Islet of Langerhans (tissue), 1 donor: ENCODE data around the gene ADAT3.

Source experiments
- FAIRE-seq: peaks from one replicate; lab custom pipeline; 2011; peaks lifted over from hg19 to GRCh38; lab: Jason Lieb, UNC

ADAT3 gene

DNA sequence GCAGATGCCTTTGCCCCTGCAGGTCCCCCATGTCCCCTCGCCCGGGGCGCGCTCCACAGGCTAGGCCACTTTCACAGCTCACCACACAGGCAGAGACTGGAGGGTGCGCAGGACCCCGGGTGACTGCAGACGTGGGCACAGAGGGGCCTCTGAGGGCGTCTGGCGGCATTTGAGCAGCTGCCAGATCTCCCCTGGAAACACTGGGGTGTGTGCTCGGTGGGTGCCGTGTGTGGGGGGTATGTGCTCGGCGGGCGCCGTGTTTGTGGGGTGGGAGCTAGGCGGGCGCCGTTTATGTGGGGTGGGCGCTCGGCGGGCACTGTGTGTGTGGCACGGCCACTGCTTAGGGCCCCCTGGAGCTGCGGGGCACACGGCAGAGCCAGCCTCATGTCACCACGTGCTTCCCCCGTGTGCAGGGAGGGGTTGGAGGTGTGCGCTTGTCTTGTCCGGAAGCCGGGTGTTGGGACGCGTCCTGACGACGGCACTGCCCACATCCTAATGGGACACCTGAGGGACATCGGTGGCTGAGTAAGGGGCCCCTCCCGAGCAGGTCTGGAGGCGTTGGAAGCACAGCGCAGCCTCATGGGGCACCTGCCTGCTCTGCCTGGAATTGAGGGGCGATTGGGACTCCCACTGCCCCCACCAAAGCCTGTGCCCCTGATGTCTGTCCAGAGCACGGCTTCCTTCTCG is 52.5 kb downstream of the ADAT3 start:
- no peak for FAIRE-seq

DNA sequence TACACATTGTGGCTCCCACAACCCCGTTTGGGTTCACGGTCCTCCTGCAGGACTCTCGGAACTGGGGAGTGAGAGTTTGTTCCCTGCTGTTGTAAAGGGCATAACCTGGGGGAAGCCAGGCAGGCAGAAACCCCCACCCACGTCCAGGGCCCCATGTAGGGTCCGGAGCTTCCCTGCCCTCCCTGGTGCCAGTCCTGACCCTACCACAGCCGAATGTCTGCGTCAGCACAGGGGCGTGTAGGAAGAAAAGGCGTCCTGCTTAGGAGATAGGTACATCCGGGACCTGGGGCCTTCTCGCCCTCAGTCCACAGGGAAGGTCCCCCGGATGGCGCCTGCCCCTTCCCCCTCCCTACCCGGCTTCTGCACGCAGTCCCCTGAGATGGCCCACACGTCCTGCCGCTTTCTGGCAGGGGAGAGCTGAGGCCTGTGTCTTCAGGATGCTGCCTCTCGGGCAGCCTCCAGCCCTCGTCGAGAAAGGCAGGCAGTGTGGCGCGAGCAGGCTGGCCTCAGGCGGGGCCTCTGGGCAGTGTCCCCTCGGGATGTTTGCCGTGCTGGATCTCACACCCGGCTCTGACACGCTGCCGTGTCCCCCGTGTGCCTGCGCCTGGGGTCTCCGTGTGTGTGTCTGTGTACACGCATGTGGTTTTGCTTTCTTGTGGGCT is 54.9 kb downstream of the ADAT3 start:
- FAIRE-seq: no peak

DNA sequence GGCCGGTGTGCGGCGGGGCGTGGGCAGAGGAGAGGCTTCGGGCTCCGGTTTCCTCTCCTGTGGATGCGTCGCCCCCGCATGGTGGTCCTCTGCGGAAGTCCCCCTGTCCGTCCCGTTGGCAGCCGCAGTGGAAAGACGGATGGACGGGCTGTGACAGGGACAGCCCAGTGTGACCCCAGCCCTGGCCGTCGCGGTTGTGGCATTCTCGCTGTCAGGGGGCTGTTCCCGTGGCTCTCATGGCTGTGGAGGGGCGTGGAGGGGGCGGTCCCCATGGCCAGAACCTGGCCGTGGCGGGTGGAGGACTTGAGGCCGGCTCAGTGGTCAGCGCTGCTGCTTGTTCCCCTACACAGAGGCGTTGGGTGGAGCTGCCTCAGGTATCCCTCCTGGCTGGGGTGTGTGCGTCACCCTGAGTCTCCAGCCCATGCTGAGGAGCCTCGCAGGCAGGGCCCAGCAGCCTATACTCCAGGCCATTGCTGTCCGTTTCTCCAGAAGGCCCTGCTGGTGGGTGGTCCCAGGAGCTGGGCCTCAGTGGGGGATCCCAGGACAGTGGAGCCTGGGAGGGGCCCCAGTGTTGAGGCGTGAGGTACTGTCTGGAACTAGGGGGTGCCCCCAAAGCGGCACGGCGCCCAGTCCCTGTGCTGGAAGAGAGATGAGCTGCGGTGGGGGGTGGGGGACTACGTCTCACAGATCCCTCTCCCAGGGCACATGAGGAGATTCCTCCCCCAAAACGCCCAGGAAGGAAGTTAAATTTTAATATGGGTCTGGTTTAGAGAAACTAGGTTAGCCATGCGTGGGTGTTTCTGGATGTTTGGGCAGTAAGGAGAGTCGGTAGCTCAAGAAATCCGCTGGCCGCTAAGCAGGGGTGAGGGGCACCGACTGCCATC is 56.0 kb downstream of the ADAT3 start:
- FAIRE-seq: no peak

DNA sequence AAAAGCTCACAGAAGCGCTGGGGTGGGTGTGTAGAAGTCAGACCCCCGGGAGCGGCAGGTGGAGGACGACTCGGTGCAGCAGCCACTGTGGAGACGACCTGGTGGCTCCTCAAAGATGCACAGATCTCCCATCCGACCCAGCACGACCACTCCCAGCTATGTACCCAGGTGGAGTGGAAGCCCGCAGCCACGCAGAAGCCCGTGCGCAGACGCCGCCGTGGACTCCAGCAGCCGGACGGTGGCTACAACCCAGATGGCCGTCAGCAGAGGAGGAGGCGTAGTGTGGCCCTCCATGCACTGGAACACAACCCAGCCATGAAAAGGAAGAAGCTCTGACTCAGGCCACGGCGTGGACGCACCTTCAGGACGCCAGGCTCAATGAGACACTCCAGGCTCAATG is 57.5 kb downstream of the ADAT3 start:
- no peak for FAIRE-seq
